ENCODE measurements around the gene FBRS. TPM values are rescaled to one million over a fixed set of nuclear protein-coding genes. Genes with fewer than 3 reads are reported as not detected.

Gene FBRS
- total RNA-seq, 1 experiment from 2014 or later, result 16.8 TPM

- Histone ChIP-seq H2AK5ac (ENCODE audit: insufficient read length, low read length) (no peak overlapping the region), H4K20me1 (ENCODE audit: control insufficient read depth, insufficient read depth, insufficient read length) (no peaks in the 10 kb centered on the region), H2BK15ac (ENCODE audit: low read depth, low read length) (no peak overlapping the region), H2BK12ac (ENCODE audit: insufficient read length, low read depth, low read length) (no peak overlapping the region), H3K79me1 (ENCODE audit: insufficient read depth, low read depth, low read length, poor library complexity, severe bottlenecking) (no peaks in the 10 kb centered on the region), H3K56ac (ENCODE audit: insufficient read length, low read depth, low read length) (no peak overlapping the region), H3K18ac (ENCODE audit: insufficient read length, low read depth, low read length) (no peak overlapping the region), H3T11ph (ENCODE audit: low read length) (no peak overlapping the region), H2BK5ac (ENCODE audit: insufficient read length, low read length) (no peak overlapping the region), H3K27me3 (ENCODE audit: insufficient read depth, low read length) (peaks cover 15% of the 10 kb centered on the region; the same call in 1 of the 2 replicates), H3K23me2 (ENCODE audit: insufficient read length, low read depth, low read length, poor library complexity, severe bottlenecking) (no peaks in the 10 kb centered on the region), H3K4ac (ENCODE audit: low read depth, low read length) (no peak overlapping the region), H4K5ac (ENCODE audit: insufficient read length, low read depth, low read length) (no peak overlapping the region), H2AFZ (ENCODE audit: low read length) (no peak overlapping the region), H3K14ac (ENCODE audit: insufficient read depth, low read length) (no peak overlapping the region), H3K23ac (ENCODE audit: insufficient read length, low read depth, low read length) (no peak overlapping the region), H3K9me3 (ENCODE audit: control insufficient read depth, low read depth, low read length) (no peaks in the 10 kb centered on the region), H4K8ac (replicated peaks; ENCODE audit: insufficient read length, low read depth, low read length) (no peak overlapping the region), H3K4me2 (ENCODE audit: insufficient read depth, insufficient read length, low read length) (no peak overlapping the region), H3K27ac (ENCODE audit: insufficient read length, low read depth, low read length) (no peak overlapping the region), H4K91ac (ENCODE audit: insufficient read length, low read depth, low read length) (no peak overlapping the region), H2BK120ac (ENCODE audit: low read depth, low read length, poor library complexity, severe bottlenecking) (no peak overlapping the region), H3K4me1 (ENCODE audit: insufficient read depth, low read length) (no peaks in the 10 kb centered on the region), H2BK20ac (ENCODE audit: low read depth, low read length, poor library complexity, severe bottlenecking) (no peak overlapping the region), H3K9ac (ENCODE audit: extremely low read depth, insufficient read length, low read length) (no peak overlapping the region), H3K79me2 (ENCODE audit: insufficient read depth, low read length) (no peaks in the 10 kb centered on the region)
- Mint-ChIP-seq H3K27ac (no peak overlapping the region), H3K4me3 (no peak overlapping the region), H3K36me3 (ENCODE audit: insufficient read depth in 1 of 3, low read depth in 3 of 3) (peaks cover 27 to 67% (median 62%) of the 10 kb centered on the region in 3 experiments), H3K9me3 (no peaks in the 10 kb centered on the region), H3K4me1 (peaks cover 0 to 6% of the 10 kb centered on the region in 2 experiments; a peak in 1 of 4 replicates), H3K27me3 (ENCODE audit: low read depth) (peaks cover 80% of the 10 kb centered on the region)
- TF ChIP-seq CTCF (conservative IDR thresholded peaks at IDR 0.05), result no peak
- no CpG with 5 or more reads among the region's 9 CpGs for WGBS (ENCODE audit: extremely low coverage, insufficient read length, low lambda C conversion rate)
- no peak for DNase-seq
Observed at GRCh38 chr16:30663820-30664219, 5.6 kb downstream of the FBRS start.

Measured in H9 (cell line).